OCI-LY3 (cell line): Measurements from ENCODE around the gene ANKRD6.

Experiments used
- H2AFZ ChIP-seq: fragments of 200-600, 300-600 bp; shearing (Covaris generic); 2 replicates; pipeline ENCODE4 v1.6.0; 2014; ENCODE audit warnings: antibody characterized with exemption, low read depth, low read length
- H3K27ac ChIP-seq: fragments of 200-600, 300-600 bp; sonication (generic); 2 replicates; pipeline ENCODE4 v1.5.1; 2014; ENCODE audit warnings: mild to moderate bottlenecking, low read length, moderate library complexity, mixed read lengths
- H3K27me3 ChIP-seq: fragments of 200-600, 300-600 bp; sonication (generic); 2 replicates; pipeline ENCODE4 v1.6.1; 2014; ENCODE audit warnings: low read depth, low read length, mixed read lengths
- H3K36me3 ChIP-seq: fragments of 200-600, 300-600 bp; sonication (generic); replicated peaks from 2 replicates; pipeline ENCODE3; 2014; ENCODE audit warnings: low read depth, low read length, mixed read lengths
- H3K4me1 ChIP-seq: fragments of 300-600, 200-600 bp; sonication (generic); 2 replicates; pipeline ENCODE4 v1.6.1; 2014; ENCODE audit warnings: low read length, mixed read lengths
- H3K4me2 ChIP-seq: fragments of 200-600, 300-600 bp; sonication (generic); 2 replicates; pipeline ENCODE4 v1.6.1; 2014; ENCODE audit warnings: low read length, mixed read lengths
- H3K4me3 ChIP-seq: fragments of 300-600, 200-600 bp; sonication (generic); 2 replicates; pipeline ENCODE4 v1.5.1; 2014; ENCODE audit warnings: antibody characterized with exemption, mild to moderate bottlenecking, low read length, moderate library complexity
- H3K79me2 ChIP-seq: fragments of 300-600, 200-600 bp; shearing (Covaris generic); 2 replicates; pipeline ENCODE4 v1.6.1; 2014; ENCODE audit warnings: mild to moderate bottlenecking, low read length, mixed read lengths
- H3K9ac ChIP-seq: fragments of 300-600, 200-600 bp; shearing (Covaris generic); 2 replicates; pipeline ENCODE4 v1.6.0; 2014; ENCODE audit warnings: mild to moderate bottlenecking, low read length, moderate library complexity
- H3K9me3 ChIP-seq: fragments of 200-600, 300-600 bp; shearing (Covaris generic); 2 replicates; pipeline ENCODE4 v1.6.1; 2014; ENCODE audit warnings: low read length, mixed read lengths; ENCODE audit not compliant: insufficient read depth
- H4K20me1 ChIP-seq: fragments of 200-600, 300-600 bp; sonication (generic); 2 replicates; pipeline ENCODE4 v1.6.1; 2016; ENCODE audit warnings: low read length, mixed read lengths; ENCODE audit not compliant: insufficient read depth
- CTCF ChIP-seq: fragments of 200-600, 300-600 bp; sonication (generic); IDR thresholded peaks from 2 replicates; pipeline ENCODE4 v1.5.1; 2014; ENCODE audit warnings: antibody characterized with exemption, low read length, low read depth
- EZH2phosphoT487 ChIP-seq: fragments of 200-600 bp; shearing (Covaris generic); IDR thresholded peaks from 2 replicates; pipeline ENCODE4 v1.6.1; 2018; ENCODE audit warnings: antibody characterized with exemption, mixed run types, low read depth

ANKRD6 gene

GRCh38 chr6:89483111-89483720 is 50.3 kb downstream of the ANKRD6 start:
- no peak overlapping the region for H3K4me3 ChIP-seq
- no peak overlapping the region for H2AFZ ChIP-seq
- no peak overlapping the region for H3K9ac ChIP-seq
- H3K9me3 ChIP-seq, result no peaks in the 10 kb centered on the region
- H3K4me2 ChIP-seq, result no peak overlapping the region
- H3K27me3 ChIP-seq, result 0 out of 2 replicates have a peak, but pooled peaks cover 4% of the 10 kb centered on the region
- no peaks in the 10 kb centered on the region for H4K20me1 ChIP-seq
- H3K79me2 ChIP-seq, result no peaks in the 10 kb centered on the region
- no peak for TF ChIP-seq CTCF
- TF ChIP-seq EZH2phosphoT487, result no peak
- no peaks in the 10 kb centered on the region for H3K36me3 ChIP-seq
- no peaks in the 10 kb centered on the region for H3K4me1 ChIP-seq
- no peak overlapping the region for H3K27ac ChIP-seq

GRCh38 chr6:89485320-89485719 is 52.4 kb downstream of the ANKRD6 start:
- Histone ChIP-seq H3K4me1 (no peaks in the 10 kb centered on the region), H3K4me2 (no peak overlapping the region), H3K9ac (no peak overlapping the region), H4K20me1 (no peaks in the 10 kb centered on the region), H3K4me3 (no peak overlapping the region), H3K79me2 (no peaks in the 10 kb centered on the region), H3K36me3 (no peaks in the 10 kb centered on the region), H2AFZ (no peak overlapping the region), H3K27me3 (0 out of 2 replicates have a peak, but pooled peaks cover 4% of the 10 kb centered on the region), H3K9me3 (no peaks in the 10 kb centered on the region), H3K27ac (no peak overlapping the region)
- TF ChIP-seq EZH2phosphoT487 (no peak), CTCF (no peak)

- no peaks in the 10 kb centered on the region for H3K79me2 ChIP-seq
- H3K9ac ChIP-seq, result no peak overlapping the region
- no peak overlapping the region for H2AFZ ChIP-seq
- H3K4me1 ChIP-seq, result no peaks in the 10 kb centered on the region
- TF ChIP-seq EZH2phosphoT487 (no peak), CTCF (no peak)
- H3K27me3 ChIP-seq, result 0 out of 2 replicates have a peak, but pooled peaks cover 4% of the 10 kb centered on the region
- no peaks in the 10 kb centered on the region for H3K36me3 ChIP-seq
- no peak overlapping the region for H3K4me3 ChIP-seq
- no peak overlapping the region for H3K27ac ChIP-seq
- no peaks in the 10 kb centered on the region for H3K9me3 ChIP-seq
- no peak overlapping the region for H3K4me2 ChIP-seq
- H4K20me1 ChIP-seq, result no peaks in the 10 kb centered on the region
These were observed 54.9 kb downstream of the ANKRD6 start for GRCh38 chr6:89487864-89488263.

- TF ChIP-seq EZH2phosphoT487 (no peak), CTCF (no peak)
- Histone ChIP-seq H3K79me2 (no peaks in the 10 kb centered on the region), H3K4me2 (no peak overlapping the region), H3K27me3 (0 out of 2 replicates have a peak, but pooled peaks cover 4% of the 10 kb centered on the region), H2AFZ (no peak overlapping the region), H3K4me3 (no peak overlapping the region), H3K36me3 (no peaks in the 10 kb centered on the region), H3K4me1 (no peaks in the 10 kb centered on the region), H3K27ac (no peak overlapping the region), H3K9ac (no peak overlapping the region), H3K9me3 (no peaks in the 10 kb centered on the region), H4K20me1 (no peaks in the 10 kb centered on the region)
These were observed 55.5 kb downstream of the ANKRD6 start for GRCh38 chr6:89488438-89488837.
